Subcutaneous abdominal adipose tissue (tissue), 5 donors: ENCODE results near the gene BAIAP2L1.

Source experiments
- H3K27ac ChIP-seq: one replicate; pipeline ENCODE4 v1.7.0; 2013; ENCODE audit warnings: low read depth, mild to moderate bottlenecking, inconsistent platforms, low read length, moderate library complexity
- H3K27me3 ChIP-seq, 5 donors: one replicate each; pipeline ENCODE4 v1.7.0; 2013; ENCODE audit warnings: low read length in 5 of 5, inconsistent platforms in 1 of 5; ENCODE audit not compliant: control insufficient read depth in 5 of 5, insufficient read depth in 4 of 5
- H3K36me3 ChIP-seq, 5 donors: one replicate each; pipeline ENCODE4 v1.7.0; 2013; ENCODE audit warnings: low read length in 5 of 5; ENCODE audit not compliant: control insufficient read depth in 5 of 5, insufficient read depth in 5 of 5
- H3K4me1 ChIP-seq, 5 donors: one replicate each; pipeline ENCODE4 v1.7.0; 2013; ENCODE audit warnings: low read length in 5 of 5, mild to moderate bottlenecking in 3 of 5, moderate library complexity in 1 of 5; ENCODE audit not compliant: control insufficient read depth in 5 of 5, insufficient read depth in 5 of 5
- H3K4me3 ChIP-seq, 5 donors: one replicate each; pipeline ENCODE4 v1.7.0; 2013; ENCODE audit warnings: low read length in 5 of 5, low read depth in 1 of 5
- H3K9ac ChIP-seq, 5 donors: one replicate each; pipeline ENCODE4 v1.7.0; 2013; ENCODE audit warnings: low read length in 5 of 5, mild to moderate bottlenecking in 4 of 5, moderate library complexity in 3 of 5
- H3K9me3 ChIP-seq, 5 donors: one replicate each; pipeline ENCODE4 v1.7.0; 2013; ENCODE audit warnings: low read length in 5 of 5; ENCODE audit not compliant: control insufficient read depth in 5 of 5
- donor health status: healthy.
- donor health status: healthy.
- donor health status: healthy.
- donor health status: healthy.
- donor health status: healthy.

The BAIAP2L1 gene

DNA sequence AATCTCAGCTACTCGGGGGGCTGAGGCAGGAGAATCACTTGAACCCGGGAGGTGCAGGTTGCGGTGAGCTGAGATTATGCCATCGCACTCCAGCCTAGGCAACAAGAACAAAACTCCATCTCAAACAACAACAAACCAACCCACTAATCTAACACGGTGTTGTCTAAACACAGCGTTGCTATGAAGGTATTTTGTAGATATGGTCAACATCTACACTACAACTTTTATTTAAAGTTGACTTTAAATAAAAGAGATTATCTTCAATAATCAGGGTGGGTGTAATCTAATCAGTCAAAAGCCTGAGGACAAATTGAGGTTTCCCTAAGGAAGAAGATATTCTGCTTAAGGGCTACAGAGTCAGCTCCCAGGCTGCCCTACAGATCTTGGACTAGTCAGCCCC lies 24.2 kb downstream of the BAIAP2L1 start:
- H3K4me1 ChIP-seq: peaks cover 0 to 7% (median 0%) of the 10 kb centered on the region in 5 donors
- no peaks in the 10 kb centered on the region for H3K9me3 ChIP-seq

DNA sequence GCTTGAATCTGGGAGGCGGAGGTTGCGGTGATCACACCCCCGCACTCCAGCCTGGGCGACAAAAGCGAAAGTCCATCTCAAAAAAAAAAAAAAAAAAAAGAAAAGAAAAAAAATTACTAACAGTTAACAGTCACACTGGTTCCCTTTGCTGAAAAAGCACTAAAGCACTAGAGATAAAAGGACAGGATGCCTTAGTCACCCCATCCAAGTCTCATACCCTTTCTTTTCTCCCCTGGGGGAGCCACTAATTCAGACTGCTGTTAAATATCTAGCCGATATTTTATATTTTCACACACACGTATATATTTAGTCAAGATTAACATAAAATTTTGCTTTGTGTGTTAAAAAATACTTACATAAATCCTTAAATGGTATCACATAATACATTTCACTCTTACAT lies 25.2 kb downstream of the BAIAP2L1 start:
- Histone ChIP-seq H3K9ac (no peak overlapping the region), H3K4me1 (peaks cover 0 to 4% (median 0%) of the 10 kb centered on the region in 5 donors), H3K36me3 (no peaks in the 10 kb centered on the region), H3K9me3 (no peaks in the 10 kb centered on the region), H3K4me3 (no peak overlapping the region), H3K27me3 (no peaks in the 10 kb centered on the region), H3K27ac (no peak overlapping the region)

More for the DNA sequence above, 24.2 kb downstream of the BAIAP2L1 start:
- Histone ChIP-seq H3K4me3 (no peak overlapping the region), H3K27me3 (no peaks in the 10 kb centered on the region), H3K36me3 (no peaks in the 10 kb centered on the region), H3K27ac (no peak overlapping the region), H3K9ac (no peak overlapping the region)

DNA sequence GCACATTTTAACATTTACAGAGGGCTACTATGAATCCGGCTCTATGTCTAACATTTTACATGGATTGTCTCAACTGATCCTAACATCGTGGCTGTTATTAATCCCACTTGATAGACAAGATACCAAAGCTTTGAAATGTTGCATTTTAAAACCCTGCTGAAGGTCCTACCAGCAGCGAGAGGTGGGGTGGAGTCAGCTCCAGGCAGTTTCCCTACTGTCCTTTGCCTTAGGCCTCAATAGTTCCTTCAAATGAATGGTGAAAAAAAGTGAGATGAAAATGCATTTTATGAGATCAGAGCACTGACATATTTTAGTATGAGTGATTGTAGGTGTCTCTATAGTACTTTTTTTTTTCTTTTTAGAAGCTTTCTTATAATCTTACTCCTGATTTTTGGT lies 26.6 kb downstream of the BAIAP2L1 start:
- Histone ChIP-seq H3K4me1 (peaks cover 0 to 9% (median 0%) of the 10 kb centered on the region in 5 donors), H3K27ac (no peak overlapping the region), H3K27me3 (no peaks in the 10 kb centered on the region), H3K9ac (no peak overlapping the region), H3K36me3 (no peaks in the 10 kb centered on the region), H3K4me3 (no peak overlapping the region), H3K9me3 (no peaks in the 10 kb centered on the region)

GRCh38 chr7:98372993-98373392 lies 27.9 kb downstream of the BAIAP2L1 start:
- H3K27me3 ChIP-seq: no peaks in the 10 kb centered on the region
- H3K36me3 ChIP-seq: no peaks in the 10 kb centered on the region
- no peak overlapping the region for H3K9ac ChIP-seq
- no peak overlapping the region for H3K27ac ChIP-seq
- no peaks in the 10 kb centered on the region for H3K9me3 ChIP-seq
- no peak overlapping the region for H3K4me3 ChIP-seq
- peaks cover 0 to 16% (median 0%) of the 10 kb centered on the region in 5 donors for H3K4me1 ChIP-seq

DNA sequence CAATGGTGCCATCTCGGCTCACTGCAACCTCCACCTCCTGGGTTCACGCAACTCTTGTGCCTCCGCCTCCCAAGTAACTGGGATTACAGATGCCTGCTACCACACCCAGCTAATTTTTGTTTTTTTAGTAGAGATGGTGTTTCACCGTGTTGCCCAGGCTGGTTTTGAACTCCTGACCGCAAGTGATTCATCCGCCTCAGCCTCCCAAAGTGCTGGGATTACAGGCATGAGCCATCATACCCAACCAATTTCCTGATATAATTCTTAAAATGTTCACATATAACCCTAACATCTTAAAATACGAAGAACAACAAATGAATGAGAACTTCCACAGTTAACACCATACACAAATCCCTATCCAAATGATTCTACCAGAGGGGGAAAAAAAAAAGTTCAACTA lies 31.2 kb downstream of the BAIAP2L1 start:
- no peak overlapping the region for H3K27ac ChIP-seq

DNA sequence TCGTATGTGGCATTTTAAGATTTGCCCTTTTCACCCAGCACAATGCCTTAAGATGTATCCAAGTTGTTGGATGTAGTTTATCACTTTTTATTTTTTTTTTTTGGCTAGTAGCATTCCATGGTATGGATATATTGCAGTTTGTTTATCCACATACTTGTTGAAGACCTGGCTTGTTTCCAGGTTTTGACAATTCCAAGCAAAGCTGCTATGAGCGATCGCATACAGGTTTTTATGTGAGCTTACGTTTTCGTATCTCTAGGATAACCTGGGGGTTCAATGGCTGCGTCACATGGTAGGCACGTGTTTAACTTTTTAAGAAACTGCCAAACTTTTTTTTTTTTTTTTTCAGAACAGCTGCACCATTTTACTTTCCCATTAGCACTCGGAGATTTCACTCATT lies 32.2 kb downstream of the BAIAP2L1 start:
- no peak overlapping the region for H3K4me3 ChIP-seq
- no peaks in the 10 kb centered on the region for H3K36me3 ChIP-seq
- no peaks in the 10 kb centered on the region for H3K27me3 ChIP-seq
- peaks cover 0 to 24% (median 0%) of the 10 kb centered on the region in 5 donors for H3K4me1 ChIP-seq
- H3K27ac ChIP-seq: no peak overlapping the region
- no peak overlapping the region for H3K9ac ChIP-seq
- H3K9me3 ChIP-seq: no peaks in the 10 kb centered on the region

More for the DNA sequence above, 31.2 kb downstream of the BAIAP2L1 start:
- H3K9me3 ChIP-seq: no peaks in the 10 kb centered on the region
- H3K4me1 ChIP-seq: peaks cover 0 to 24% (median 0%) of the 10 kb centered on the region in 5 donors
- no peak overlapping the region for H3K4me3 ChIP-seq
- H3K9ac ChIP-seq: no peak overlapping the region
- no peaks in the 10 kb centered on the region for H3K36me3 ChIP-seq
- no peaks in the 10 kb centered on the region for H3K27me3 ChIP-seq

DNA sequence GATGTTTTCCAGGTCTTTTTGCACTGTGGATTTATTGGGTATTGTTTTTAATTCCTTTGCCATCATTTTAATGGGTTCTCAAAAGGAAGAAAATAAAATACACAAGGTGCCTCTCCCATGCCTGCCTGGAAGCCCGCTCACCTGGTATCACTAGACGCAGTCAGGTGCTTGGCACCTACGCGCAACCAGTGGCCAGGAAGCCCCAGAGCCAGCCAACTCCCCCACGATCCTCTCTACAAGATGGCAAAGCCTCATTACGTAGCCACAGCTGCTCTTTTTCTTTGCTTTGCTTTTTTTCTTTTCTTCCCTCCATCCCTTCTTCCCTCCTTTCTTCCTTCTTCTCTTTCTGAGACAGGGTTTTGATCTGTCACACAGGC lies 34.3 kb downstream of the BAIAP2L1 start:
- H3K27me3 ChIP-seq: no peaks in the 10 kb centered on the region
- no peaks in the 10 kb centered on the region for H3K36me3 ChIP-seq
- no peak overlapping the region for H3K4me3 ChIP-seq
- peak overlapping the region; percentile 60 for H3K27ac ChIP-seq
- no peaks in the 10 kb centered on the region for H3K9me3 ChIP-seq
- H3K4me1 ChIP-seq: peaks cover 0 to 24% (median 0%) of the 10 kb centered on the region in 5 donors
- H3K9ac ChIP-seq: no peak overlapping the region

GRCh38 chr7:98365863-98366561 lies 34.9 kb downstream of the BAIAP2L1 start:
- Histone ChIP-seq H3K9me3 (no peaks in the 10 kb centered on the region), H3K4me1 (peaks cover 0 to 24% (median 0%) of the 10 kb centered on the region in 5 donors), H3K27me3 (no peaks in the 10 kb centered on the region), H3K4me3 (no peak overlapping the region), H3K36me3 (no peaks in the 10 kb centered on the region), H3K27ac (peak overlapping the region; percentile 60), H3K9ac (no peak overlapping the region)

- peaks cover 0 to 21% (median 0%) of the 10 kb centered on the region in 5 donors for H3K4me1 ChIP-seq
- no peak overlapping the region for H3K4me3 ChIP-seq
- no peaks in the 10 kb centered on the region for H3K36me3 ChIP-seq
- H3K27me3 ChIP-seq: peaks cover 0 to 4% (median 0%) of the 10 kb centered on the region in 5 donors
- H3K9me3 ChIP-seq: no peaks in the 10 kb centered on the region
- H3K9ac ChIP-seq: no peak overlapping the region
- no peak overlapping the region for H3K27ac ChIP-seq
Observed at GRCh38 chr7:98364220-98364619, 36.7 kb downstream of the BAIAP2L1 start.

GRCh38 chr7:98362517-98362916 lies 38.4 kb downstream of the BAIAP2L1 start:
- H3K9me3 ChIP-seq: no peaks in the 10 kb centered on the region
- H3K4me1 ChIP-seq: peaks cover 0 to 15% (median 0%) of the 10 kb centered on the region in 5 donors
- H3K4me3 ChIP-seq: no peak overlapping the region
- H3K36me3 ChIP-seq: no peaks in the 10 kb centered on the region
- peaks cover 0 to 4% (median 0%) of the 10 kb centered on the region in 5 donors for H3K27me3 ChIP-seq
- H3K27ac ChIP-seq: no peak overlapping the region
- no peak overlapping the region for H3K9ac ChIP-seq
